OCI-LY1 (cell line): ENCODE data around the gene ZBTB7A.

ENCODE experiments used
- H2AFZ ChIP-seq: fragments of 200-600 bp; sonication (generic), shearing (Covaris generic); 2 replicates; pipeline ENCODE4 v1.6.0; 2014; ENCODE audit warnings: antibody characterized with exemption, mild to moderate bottlenecking, low read length
- H3F3A ChIP-seq: fragments of 200-600 bp; sonication (generic), shearing (Covaris generic); 2 replicates; pipeline ENCODE4 v1.6.0; 2014; ENCODE audit warnings: mild to moderate bottlenecking, antibody characterized with exemption, low read length, moderate library complexity; ENCODE audit not compliant: insufficient read depth
- H3K27ac ChIP-seq: fragments of 200-600 bp; sonication (generic); 2 replicates; pipeline ENCODE4 v1.5.1; 2014; ENCODE audit warnings: low read length, mixed run types, mild to moderate bottlenecking, low read depth; ENCODE audit not compliant: poor library complexity, severe bottlenecking
- H3K27me3 ChIP-seq: fragments of 200-600 bp; sonication (generic); 2 replicates; pipeline ENCODE4 v1.6.0; 2014; ENCODE audit warnings: antibody characterized with exemption, mild to moderate bottlenecking, low read length, moderate library complexity; ENCODE audit not compliant: insufficient read depth
- H3K36me3 ChIP-seq: fragments of 200-600 bp; sonication (generic); 2 replicates; pipeline ENCODE4 v1.6.1; 2014; ENCODE audit warnings: mild to moderate bottlenecking, antibody characterized with exemption, low read length, moderate library complexity, mixed read lengths; ENCODE audit not compliant: insufficient read depth
- H3K4me1 ChIP-seq: fragments of 200-600 bp; sonication (generic); 2 replicates; pipeline ENCODE4 v1.5.1; 2014; ENCODE audit warnings: mild to moderate bottlenecking, low read length, moderate library complexity; ENCODE audit not compliant: insufficient read depth, severe bottlenecking
- H3K4me2 ChIP-seq: fragments of 200-600 bp; sonication (generic), shearing (Covaris generic); 2 replicates; pipeline ENCODE4 v1.6.1; 2014; ENCODE audit warnings: low read length
- H3K4me3 ChIP-seq: fragments of 200-600 bp; sonication (generic); 2 replicates; pipeline ENCODE4 v1.5.1; 2014; ENCODE audit warnings: low read length, low read depth, mild to moderate bottlenecking, mixed read lengths; ENCODE audit not compliant: poor library complexity, severe bottlenecking
- H3K79me2 ChIP-seq: fragments of 200-600 bp; shearing (Covaris generic); 2 replicates; pipeline ENCODE4 v1.6.1; 2016; ENCODE audit warnings: mixed run types, low read length, mixed read lengths; ENCODE audit not compliant: insufficient read depth
- H3K9ac ChIP-seq: fragments of 200-600 bp; sonication (generic), shearing (Covaris generic); 2 replicates; pipeline ENCODE4 v1.6.1; 2014; ENCODE audit warnings: mild to moderate bottlenecking, low read length, mixed read lengths
- H3K9me2 ChIP-seq: fragments of 200-600 bp; sonication (generic), shearing (Covaris generic); 2 replicates; pipeline ENCODE4 v1.6.1; 2014; ENCODE audit warnings: low read depth, mild to moderate bottlenecking, low read length, mixed read lengths
- H3K9me3 ChIP-seq: fragments of 200-600 bp; shearing (Covaris generic); 2 replicates; pipeline ENCODE4 v1.6.1; 2014; ENCODE audit warnings: low read length, mixed read lengths
- H4K20me1 ChIP-seq: fragments of 200-600 bp; sonication (generic), shearing (Covaris generic); 2 replicates; pipeline ENCODE4 v1.6.0; 2016; ENCODE audit warnings: mild to moderate bottlenecking, low read length; ENCODE audit not compliant: insufficient read depth
- CTCF ChIP-seq: fragments of 200-600 bp; sonication (generic), shearing (Covaris generic); IDR thresholded peaks from 2 replicates; pipeline ENCODE4 v1.5.1; 2017; ENCODE audit warnings: mild to moderate bottlenecking, antibody characterized with exemption, low read length, moderate library complexity, mixed read lengths
- EZH2 ChIP-seq: fragments of 200-600 bp; sonication (generic), shearing (Covaris generic); IDR thresholded peaks from 2 replicates; pipeline ENCODE4 v1.8.0; 2017; ENCODE audit warnings: borderline replicate concordance, mixed run types, mild to moderate bottlenecking, antibody characterized with exemption, low read length, moderate library complexity, mixed read lengths

Gene ZBTB7A

GRCh38 chr19:4052993-4053422 is 13.7 kb downstream of the ZBTB7A start:
- no peak overlapping the region for H3K4me3 ChIP-seq
- no peaks in the 10 kb centered on the region for H3K9me2 ChIP-seq
- H3K36me3 ChIP-seq = peaks cover 76% of the 10 kb centered on the region
- no peaks in the 10 kb centered on the region for H3K4me1 ChIP-seq
- H3F3A ChIP-seq = no peaks in the 10 kb centered on the region
- H3K27me3 ChIP-seq = no peaks in the 10 kb centered on the region
- H3K9ac ChIP-seq = no peak overlapping the region
- H3K79me2 ChIP-seq = peaks cover 33% of the 10 kb centered on the region
- no peaks in the 10 kb centered on the region for H4K20me1 ChIP-seq
- no peak overlapping the region for H2AFZ ChIP-seq
- TF ChIP-seq CTCF = no peak
- TF ChIP-seq EZH2 = no peak
- H3K4me2 ChIP-seq = no peak overlapping the region
- H3K27ac ChIP-seq = no peak overlapping the region
- no peaks in the 10 kb centered on the region for H3K9me3 ChIP-seq

- Histone ChIP-seq H3K36me3 (peaks cover 77% of the 10 kb centered on the region), H3K4me2 (no peak overlapping the region)
These were observed 14.3 kb downstream of the ZBTB7A start for GRCh38 chr19:4052114-4052992.

More at GRCh38 chr19:4052114-4052992, 14.3 kb downstream of the ZBTB7A start:
- Histone ChIP-seq H2AFZ (no peak overlapping the region), H3K4me1 (no peaks in the 10 kb centered on the region), H3K27ac (no peak overlapping the region), H3K9me3 (no peaks in the 10 kb centered on the region), H3K27me3 (no peaks in the 10 kb centered on the region), H4K20me1 (no peaks in the 10 kb centered on the region), H3F3A (no peaks in the 10 kb centered on the region), H3K9ac (no peak overlapping the region), H3K9me2 (no peaks in the 10 kb centered on the region), H3K79me2 (peaks cover 27% of the 10 kb centered on the region), H3K4me3 (no peak overlapping the region)
- no peak for TF ChIP-seq EZH2
- TF ChIP-seq CTCF = no peak
